ENCODE measurements around the gene E2F6.
"Not testable (repeated sequence)": the region's sequence is repeated elsewhere in the genome, so short reads cannot be mapped to it uniquely, and the experiment has no call there.

Gene E2F6

DNA sequence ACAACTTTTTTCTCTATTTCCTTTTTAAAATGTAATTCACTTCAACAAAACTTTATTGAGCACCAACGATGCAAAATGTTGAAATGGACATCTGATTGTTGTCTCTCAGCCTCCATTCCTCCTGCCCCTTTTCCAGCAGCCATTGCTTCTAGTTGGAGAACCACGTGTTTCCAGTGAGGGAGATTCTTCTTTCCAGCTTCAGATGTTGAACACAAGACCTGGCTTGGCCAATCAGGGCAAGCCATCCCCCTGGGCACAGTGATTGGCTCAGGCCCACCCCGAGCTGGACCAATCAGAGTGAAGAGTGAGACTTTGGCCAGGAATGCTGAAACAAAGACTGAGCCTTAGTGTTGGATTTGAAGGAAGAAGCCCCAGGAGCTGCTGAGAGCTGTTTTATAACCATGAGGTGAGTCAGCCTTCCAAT is 59.0 kb downstream of the E2F6 start:
- TF ChIP-seq, protein P1, sequence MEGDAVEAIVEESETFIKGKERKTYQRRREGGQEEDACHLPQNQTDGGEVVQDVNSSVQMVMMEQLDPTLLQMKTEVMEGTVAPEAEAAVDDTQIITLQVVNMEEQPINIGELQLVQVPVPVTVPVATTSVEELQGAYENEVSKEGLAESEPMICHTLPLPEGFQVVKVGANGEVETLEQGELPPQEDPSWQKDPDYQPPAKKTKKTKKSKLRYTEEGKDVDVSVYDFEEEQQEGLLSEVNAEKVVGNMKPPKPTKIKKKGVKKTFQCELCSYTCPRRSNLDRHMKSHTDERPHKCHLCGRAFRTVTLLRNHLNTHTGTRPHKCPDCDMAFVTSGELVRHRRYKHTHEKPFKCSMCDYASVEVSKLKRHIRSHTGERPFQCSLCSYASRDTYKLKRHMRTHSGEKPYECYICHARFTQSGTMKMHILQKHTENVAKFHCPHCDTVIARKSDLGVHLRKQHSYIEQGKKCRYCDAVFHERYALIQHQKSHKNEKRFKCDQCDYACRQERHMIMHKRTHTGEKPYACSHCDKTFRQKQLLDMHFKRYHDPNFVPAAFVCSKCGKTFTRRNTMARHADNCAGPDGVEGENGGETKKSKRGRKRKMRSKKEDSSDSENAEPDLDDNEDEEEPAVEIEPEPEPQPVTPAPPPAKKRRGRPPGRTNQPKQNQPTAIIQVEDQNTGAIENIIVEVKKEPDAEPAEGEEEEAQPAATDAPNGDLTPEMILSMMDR (IDR thresholded peaks at IDR 0.05), result no peak
- H3K4me3 ChIP-seq (ENCODE audit: low read depth, low read length), result no peak overlapping the region
- H3K9me3 ChIP-seq (ENCODE audit: control insufficient read depth, low read length), result no peaks in the 10 kb centered on the region
- H3K27me3 ChIP-seq (ENCODE audit: control insufficient read depth, insufficient read depth, low read length), result no peaks in the 10 kb centered on the region
- no peaks in the 10 kb centered on the region for H3K4me1 ChIP-seq
- H3K79me2 ChIP-seq, result no peaks in the 10 kb centered on the region
- no peak overlapping the region for H2AFZ ChIP-seq
- H3K4me2 ChIP-seq (ENCODE audit: low read length), result no peak overlapping the region
- H3K9ac ChIP-seq, result no peak overlapping the region
- peak overlapping the region; percentile 48 for H3K27ac ChIP-seq
- no peaks in the 10 kb centered on the region for H3K36me3 ChIP-seq (ENCODE audit: control insufficient read depth, insufficient read depth, low read length)

DNA sequence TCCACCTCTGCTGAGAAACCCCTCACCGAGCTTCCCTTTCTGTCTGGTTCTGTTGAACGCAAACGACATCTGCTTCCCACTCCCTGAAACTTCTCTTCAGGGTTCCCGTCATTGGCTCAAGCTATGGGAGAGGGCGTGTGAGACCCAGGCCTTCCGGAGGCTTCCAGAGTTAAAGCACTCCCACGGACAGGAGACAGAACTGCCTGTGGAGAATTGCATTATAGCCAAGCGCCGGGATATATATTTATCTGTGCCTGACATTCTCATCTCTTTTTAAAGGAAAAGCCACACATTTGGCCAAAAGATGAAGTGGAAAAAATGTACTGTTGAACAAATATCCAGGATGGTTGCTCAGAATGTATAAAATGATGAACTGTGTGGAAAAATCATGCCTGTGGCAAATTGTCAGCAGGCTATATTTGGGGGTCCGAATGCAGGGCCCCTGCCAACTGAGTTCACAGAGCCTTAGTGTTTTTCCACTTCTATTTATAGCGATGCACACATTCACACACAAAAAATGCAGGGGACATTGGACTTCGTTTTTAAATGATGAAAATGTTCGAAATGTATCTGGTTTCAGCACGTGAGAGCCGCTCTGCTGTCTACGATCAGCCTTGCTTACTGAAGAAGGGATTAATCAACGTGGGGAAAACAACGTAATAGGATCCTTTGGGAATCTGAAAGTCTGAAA is 59.5 kb downstream of the E2F6 start:
- Histone ChIP-seq H3K36me3 (ENCODE audit: control insufficient read depth, insufficient read depth, low read length) (no peaks in the 10 kb centered on the region), H3K27ac (peak overlapping the region; percentile 36), H3K4me3 (ENCODE audit: low read depth, low read length) (no peak overlapping the region), H3K9ac (no peak overlapping the region), H3K4me2 (ENCODE audit: low read length) (no peak overlapping the region), H3K27me3 (ENCODE audit: control insufficient read depth, insufficient read depth, low read length) (no peaks in the 10 kb centered on the region), H3K79me2 (no peaks in the 10 kb centered on the region), H3K4me1 (no peaks in the 10 kb centered on the region), H3K9me3 (ENCODE audit: control insufficient read depth, low read length) (no peaks in the 10 kb centered on the region), H2AFZ (no peak overlapping the region)
- TF ChIP-seq, protein P1 (IDR thresholded peaks at IDR 0.05), result no peak

DNA sequence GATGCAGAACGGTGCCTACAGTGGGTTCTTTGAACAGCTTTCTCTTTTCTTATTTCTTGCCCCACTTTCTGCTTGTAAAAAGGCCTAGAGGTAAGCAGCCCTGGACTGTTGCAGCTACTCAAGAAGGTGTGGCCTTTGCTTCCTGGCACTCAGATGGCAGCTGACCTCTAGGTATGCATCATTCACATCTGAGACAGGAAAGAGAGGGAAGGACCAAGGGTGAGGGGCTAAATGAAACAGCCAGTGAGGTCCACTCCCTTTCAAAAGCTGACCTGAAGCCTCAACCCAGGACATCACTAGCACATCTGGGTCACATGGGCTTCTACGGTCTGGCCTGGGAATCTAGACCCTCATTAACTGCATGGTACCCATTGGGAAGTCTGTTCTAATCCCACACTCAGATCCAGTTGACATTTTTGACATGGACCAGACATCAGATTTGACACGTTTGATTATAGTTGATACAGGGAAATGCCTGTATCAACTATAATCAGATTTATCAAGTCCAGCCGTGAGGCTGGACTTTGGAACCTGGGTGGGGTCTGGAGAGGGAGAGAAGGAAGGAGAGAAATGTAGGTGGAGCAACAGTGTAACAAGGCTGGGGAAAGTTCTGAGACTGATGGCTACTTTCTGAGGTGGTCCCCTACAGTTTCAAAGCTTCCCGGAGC is 60.2 kb downstream of the E2F6 start:
- H3K27me3 ChIP-seq (ENCODE audit: control insufficient read depth, insufficient read depth, low read length), result no peaks in the 10 kb centered on the region
- no peak overlapping the region for H3K4me3 ChIP-seq (ENCODE audit: low read depth, low read length)
- H3K36me3 ChIP-seq (ENCODE audit: control insufficient read depth, insufficient read depth, low read length), result no peaks in the 10 kb centered on the region
- TF ChIP-seq, protein P1 (IDR thresholded peaks at IDR 0.05), result no peak
- no peaks in the 10 kb centered on the region for H3K79me2 ChIP-seq
- H3K9me3 ChIP-seq (ENCODE audit: control insufficient read depth, low read length), result no peaks in the 10 kb centered on the region
- H2AFZ ChIP-seq, result no peak overlapping the region
- no peak overlapping the region for H3K9ac ChIP-seq
- H3K27ac ChIP-seq, result peak overlapping the region; percentile 36
- H3K4me1 ChIP-seq, result no peaks in the 10 kb centered on the region
- no peak overlapping the region for H3K4me2 ChIP-seq (ENCODE audit: low read length)

DNA sequence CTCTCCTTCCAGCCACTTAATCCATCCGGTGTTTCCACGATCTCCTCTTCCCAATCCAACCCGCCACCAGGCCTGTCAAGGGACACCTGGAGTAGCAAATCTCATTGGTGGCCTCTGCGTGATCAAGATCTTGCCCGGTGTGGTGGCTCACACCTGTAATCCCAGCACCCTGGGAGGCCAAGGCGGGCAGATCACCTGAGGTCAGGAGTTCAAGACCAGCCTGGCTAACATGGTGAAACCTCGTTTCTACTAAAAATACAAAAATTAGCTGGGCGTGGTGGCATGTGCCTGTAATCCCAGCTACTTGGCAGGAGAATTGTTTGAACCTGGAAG is 60.9 kb downstream of the E2F6 start:
- H3K27ac ChIP-seq; H3K4me2 ChIP-seq (ENCODE audit: low read length); H3K4me1 ChIP-seq; H3K4me3 ChIP-seq (ENCODE audit: low read depth, low read length); H2AFZ ChIP-seq; H3K36me3 ChIP-seq (ENCODE audit: control insufficient read depth, insufficient read depth, low read length); H3K79me2 ChIP-seq; H3K9me3 ChIP-seq (ENCODE audit: control insufficient read depth, low read length); H3K27me3 ChIP-seq (ENCODE audit: control insufficient read depth, insufficient read depth, low read length); H3K9ac ChIP-seq: not testable (repeated sequence)

DNA sequence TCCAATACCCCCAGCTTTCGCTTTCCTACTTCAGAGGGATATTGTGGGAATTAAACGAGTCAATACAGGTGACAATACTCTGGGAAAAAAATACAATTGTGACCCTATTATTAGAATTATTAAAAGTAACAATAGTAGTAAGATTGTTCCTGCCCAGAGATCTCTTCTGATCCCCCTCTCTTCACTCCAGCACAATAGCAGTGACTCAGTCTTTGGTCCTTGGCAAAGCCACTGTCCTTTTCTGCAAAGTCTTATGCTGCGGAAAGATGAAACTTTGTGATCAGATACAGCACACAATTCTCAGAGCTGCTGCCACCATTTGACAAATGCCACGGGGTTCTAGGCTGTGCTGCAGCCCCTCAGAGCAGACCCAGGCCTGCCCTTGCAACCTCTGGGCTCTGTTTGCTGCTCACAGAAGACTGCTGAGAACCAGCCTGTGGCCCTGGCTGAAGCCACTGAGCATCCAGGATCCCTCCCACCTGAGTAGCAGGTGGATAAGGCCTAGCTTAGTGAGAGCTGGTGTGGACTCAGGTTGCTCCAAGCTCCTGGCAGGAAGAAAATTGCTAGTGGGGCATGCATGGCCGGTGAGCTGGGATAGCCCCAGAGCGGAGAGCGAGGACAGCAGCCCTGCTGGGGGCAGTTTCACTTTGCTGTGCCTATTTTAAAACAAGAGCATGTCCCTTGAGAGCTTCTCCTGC is 61.4 kb downstream of the E2F6 start:
- Histone ChIP-seq H3K79me2 (no peaks in the 10 kb centered on the region), H3K9ac (no peak overlapping the region), H3K27me3 (ENCODE audit: control insufficient read depth, insufficient read depth, low read length) (no peaks in the 10 kb centered on the region), H3K4me3 (ENCODE audit: low read depth, low read length) (no peak overlapping the region), H2AFZ (no peak overlapping the region), H3K4me1 (no peaks in the 10 kb centered on the region), H3K27ac (peak overlapping the region; percentile 74), H3K9me3 (ENCODE audit: control insufficient read depth, low read length) (no peaks in the 10 kb centered on the region), H3K36me3 (ENCODE audit: control insufficient read depth, insufficient read depth, low read length) (no peaks in the 10 kb centered on the region), H3K4me2 (ENCODE audit: low read length) (no peak overlapping the region)
- TF ChIP-seq, protein P1 (IDR thresholded peaks at IDR 0.05), result no peak
